NCI-H446 (cell line): ENCODE measurements around the gene PTGDS.

ENCODE experiments used
- DNase-seq, 2 experiments: peaks; one replicate each; lab custom pipeline; 2025; lab: John Stamatoyannopoulos, UW

The PTGDS gene

DNA sequence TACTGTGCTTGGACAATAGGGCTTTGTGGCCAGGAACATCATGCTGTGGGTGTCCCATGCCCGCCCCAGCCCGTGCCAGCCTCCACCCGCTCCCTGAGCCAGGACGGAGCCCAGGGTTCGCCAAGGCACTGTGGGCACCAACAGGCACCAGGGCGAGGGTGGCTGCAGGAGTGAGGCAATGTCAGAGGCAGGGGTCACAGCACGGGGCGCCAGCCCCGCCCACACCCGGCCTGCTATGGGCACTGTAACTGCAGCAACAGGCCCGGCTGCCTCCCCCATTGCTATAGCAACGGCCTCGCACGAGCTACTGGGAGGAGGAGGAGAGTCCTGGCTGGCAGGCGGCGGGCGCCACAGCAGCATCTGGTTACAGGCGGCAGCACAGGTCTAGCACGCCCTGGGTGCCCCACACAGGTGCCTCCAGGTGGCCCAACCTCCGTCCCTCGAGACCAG lies 48.2 kb downstream of the PTGDS start:
- DNase-seq = no peak

GRCh38 chr9:137026384-137026783 lies 49.1 kb downstream of the PTGDS start:
- DNase-seq = no peak

- DNase-seq = no peak
These were observed 49.5 kb downstream of the PTGDS start for GRCh38 chr9:137026828-137027227.

DNA sequence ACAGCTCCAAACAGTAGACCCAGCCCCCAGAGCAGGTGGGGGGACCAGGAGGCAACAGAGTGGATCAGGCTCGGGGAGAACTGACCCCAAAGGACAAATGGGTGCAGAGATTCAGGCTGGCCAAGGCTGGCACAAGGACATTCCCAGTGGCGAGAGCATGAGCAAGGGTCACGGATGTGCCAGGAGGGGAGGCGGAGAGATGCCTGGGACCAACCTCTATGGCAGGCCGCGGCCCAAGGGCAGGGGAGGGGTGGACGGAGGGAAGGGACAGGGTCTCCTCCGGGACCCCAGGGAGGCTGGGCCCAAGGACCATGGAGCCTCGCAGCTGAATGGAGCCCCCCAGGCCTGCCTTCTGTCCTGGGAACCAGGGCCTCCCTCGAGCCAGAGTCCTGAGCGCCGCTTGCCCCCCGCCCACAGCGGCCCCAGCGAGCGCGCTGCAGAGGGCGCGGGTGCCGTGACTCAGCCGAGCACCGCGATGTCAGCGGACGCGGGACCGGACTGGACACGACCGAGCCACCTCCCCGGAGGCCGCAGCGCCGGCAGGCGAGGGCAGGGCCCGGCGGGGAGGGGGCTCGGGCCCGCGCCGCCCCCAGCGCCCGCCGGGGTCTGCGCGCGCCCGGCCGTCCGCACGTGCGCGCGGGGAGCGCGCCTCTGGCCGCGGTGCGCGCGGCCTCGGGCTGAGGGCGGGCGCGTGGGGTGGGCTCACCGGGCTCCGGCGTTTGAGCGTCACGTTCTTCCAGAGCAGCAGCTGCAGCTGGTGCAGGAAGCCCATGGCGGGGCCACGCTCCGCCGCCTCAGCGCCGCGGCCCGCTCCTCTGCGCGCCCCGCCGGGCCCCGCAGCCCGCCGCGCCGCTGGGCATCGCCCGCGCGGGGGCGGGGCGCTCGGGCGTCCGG lies 50.3 kb downstream of the PTGDS start, which contains the start of gene ABCA2:
TSS of gene ABCA2 (minus strand) at position 869 of the 894 bp plus-strand sequence. CDS start at position 772, 97 bp downstream.
- DNase-seq = no peak

GRCh38 chr9:137028263-137029057 lies 51.2 kb downstream of the PTGDS start:
- DNase-seq = peak in 1 of 2 experiments; percentile 60

DNA sequence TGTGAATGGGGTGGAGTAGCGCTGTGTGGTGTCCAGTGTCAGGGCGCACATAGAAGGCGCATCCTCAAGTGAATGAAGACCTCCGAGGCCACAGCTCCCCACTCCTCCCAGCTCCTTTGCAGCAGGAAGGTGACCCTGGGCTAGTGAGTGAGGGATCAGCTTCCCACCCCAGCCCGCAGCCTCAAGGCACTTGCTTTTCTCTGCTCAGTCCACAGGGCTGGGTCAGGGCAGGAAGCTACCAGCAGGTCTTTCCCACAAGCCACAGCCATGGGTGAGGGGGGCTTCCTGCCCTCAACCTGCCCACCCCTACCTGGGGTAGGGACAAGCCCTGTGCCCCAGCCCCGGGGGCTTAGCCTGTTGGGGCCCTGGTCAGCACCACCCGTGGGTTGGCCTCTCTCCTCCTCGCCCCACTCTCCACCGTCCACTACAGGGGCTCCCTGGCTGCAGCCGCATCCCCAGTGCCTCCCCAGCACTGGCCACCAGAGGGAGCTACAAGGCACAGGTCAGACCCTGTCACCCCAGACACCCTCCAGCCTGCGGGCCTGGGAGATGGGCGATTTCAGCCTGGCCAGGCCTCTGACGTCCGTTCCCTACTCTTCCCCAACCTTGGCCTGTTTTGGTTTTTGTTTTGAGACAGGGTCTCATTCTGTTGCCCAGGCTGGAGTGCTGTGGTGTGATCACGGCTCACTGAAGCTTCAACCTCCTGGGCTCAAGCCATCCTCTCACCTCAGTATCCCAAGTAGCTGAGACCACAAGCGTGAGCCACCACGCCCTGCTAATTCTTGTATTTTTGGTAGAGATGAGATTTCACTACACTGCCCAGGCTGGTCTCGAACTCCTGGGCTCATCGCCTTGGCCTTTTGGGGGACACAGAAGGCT lies 52.0 kb downstream of the PTGDS start:
- peak in 1 of 2 experiments; percentile 33 for DNase-seq

- DNase-seq = no peak
These were observed 52.7 kb downstream of the PTGDS start for GRCh38 chr9:137030006-137030405.

- no peak for DNase-seq
These were observed 53.5 kb downstream of the PTGDS start for GRCh38 chr9:137030538-137031527.
